GM21825 (cell line): ENCODE results near the gene USP12.
"Not testable (repeated sequence)": the region's sequence is repeated elsewhere in the genome, so short reads cannot be mapped to it uniquely, and the experiment has no call there.

Experiments used
- ATAC-seq: cut with Tn5 transposase; IDR thresholded peaks from one replicate; pipeline ENCODE4 v1.9.1; 2021; ENCODE audit warnings: mild to moderate bottlenecking, moderate library complexity; ENCODE audit not compliant: unreplicated experiment

Gene USP12

DNA sequence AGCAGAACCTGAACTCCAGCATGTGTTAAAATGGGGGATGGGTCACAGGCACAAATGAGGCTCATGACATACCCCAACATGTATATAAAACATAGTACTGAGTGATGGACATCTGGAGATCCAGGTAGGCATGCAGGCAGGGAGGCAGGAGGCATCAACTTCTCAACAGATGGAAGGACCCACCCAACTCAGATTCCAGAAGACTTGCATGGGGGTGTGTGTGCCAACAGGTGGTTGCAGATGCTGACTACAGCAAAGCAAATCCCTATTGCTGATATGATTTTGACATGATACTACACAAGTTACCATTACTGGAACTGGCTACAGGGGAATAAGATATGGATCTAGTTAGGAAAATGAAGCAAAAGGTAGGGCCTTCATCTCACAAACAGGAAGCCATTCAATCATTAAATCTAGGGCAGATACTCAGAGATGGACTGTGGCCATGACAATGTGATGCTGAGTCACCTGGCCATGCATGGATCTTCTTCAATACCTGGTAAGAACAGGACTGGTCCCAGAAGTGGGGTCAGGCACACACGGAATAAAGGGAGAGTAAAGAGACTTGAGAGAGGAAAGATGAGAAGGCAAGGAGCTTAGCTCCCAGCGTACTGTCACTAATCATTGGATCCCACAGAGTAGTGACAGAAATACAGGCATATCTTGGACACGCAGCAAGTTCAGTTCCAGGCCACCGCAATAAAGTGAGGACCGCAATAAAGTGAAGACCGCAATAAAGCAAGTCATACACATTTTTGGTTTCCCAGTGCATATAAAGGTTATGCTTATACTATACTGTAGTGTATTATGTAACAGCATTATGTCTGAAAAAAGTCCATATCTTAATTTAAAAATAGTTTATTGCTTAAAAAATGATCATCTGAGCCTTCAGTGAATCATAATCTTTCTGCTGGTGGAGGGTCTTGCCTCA lies 91.3 kb downstream of the USP12 start:
- ATAC-seq = no peak

DNA sequence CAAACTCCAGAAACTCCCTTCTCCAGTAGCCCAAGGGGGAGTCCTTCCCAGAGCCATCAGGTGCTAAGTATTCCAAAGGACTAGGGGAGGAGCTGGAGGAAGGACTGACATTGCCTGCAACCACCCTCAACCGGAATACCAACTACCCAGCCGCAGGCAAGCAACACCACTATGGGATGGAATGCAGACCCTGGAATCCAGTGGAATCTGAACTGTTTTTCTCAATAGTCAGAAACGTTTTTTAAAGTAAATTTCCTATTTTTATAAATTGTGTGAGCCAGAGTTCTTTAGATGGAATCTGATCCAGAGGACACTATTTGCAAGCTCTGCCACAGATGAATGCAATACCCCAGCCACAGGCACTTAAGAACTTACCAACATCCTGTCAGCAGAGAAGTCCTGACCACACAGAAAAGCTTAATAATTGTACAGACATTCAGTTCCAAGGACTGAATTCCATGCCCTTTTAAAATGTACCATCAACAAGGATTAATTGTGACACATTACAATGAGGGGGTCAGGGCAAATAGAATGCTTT lies 92.1 kb downstream of the USP12 start:
- ATAC-seq = no peak

DNA sequence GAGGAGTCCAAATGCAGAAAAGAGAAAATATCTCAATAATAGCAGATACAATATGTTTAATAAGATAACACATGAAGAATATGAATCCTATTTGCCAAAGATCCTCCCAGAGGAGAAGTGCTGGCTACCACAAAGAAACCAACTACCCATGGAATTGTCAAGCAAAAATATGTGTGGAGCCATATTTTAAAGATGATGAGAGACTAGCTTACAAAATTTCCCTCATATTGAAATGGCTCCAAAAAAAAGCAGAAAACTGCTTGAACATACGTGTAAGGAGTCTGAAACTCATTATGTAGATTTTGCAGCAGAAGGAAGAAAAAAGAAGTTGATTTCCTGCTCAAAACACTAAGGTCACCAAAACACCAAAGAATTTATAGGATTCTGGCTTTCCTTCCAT lies 94.2 kb downstream of the USP12 start:
- no peak for ATAC-seq

DNA sequence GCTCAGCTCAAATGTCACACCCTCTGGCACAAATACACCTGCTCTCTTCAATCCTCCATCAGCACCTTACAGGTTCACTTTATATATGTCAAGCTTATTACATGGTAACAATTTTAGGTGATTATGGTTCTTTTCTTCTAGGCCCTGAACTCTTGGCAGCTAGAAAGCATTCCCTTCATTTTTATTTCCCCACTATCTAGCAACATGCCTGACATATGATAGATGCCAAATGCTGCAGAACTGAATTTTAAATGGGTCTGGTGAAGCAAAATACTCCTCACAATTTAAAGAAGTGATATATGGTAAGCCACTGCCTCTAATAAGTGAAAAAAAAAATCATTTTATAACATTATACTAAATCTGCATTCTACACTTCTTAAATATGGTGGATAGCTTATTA lies 95.2 kb downstream of the USP12 start:
- ATAC-seq = no peak

DNA sequence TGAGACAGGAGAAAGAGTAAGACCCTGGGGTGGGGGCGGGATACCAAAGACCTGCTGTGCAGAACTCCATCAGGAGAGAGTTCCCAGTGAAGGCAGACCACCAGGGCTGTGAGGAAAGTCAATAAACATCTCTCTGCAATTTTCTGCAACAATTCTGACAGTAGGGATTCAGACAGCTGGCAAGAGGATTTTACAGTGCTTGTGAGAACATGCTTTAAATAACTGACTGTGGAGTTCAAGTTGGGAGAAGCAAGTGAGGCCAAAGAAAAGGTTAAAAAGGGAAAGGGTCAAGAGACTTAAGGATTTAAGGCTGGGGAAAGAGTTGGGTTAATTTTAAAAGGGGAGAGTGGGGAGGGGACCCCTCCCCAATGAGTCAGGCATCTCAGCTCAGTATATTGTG lies 98.4 kb downstream of the USP12 start:
- no peak for ATAC-seq

DNA sequence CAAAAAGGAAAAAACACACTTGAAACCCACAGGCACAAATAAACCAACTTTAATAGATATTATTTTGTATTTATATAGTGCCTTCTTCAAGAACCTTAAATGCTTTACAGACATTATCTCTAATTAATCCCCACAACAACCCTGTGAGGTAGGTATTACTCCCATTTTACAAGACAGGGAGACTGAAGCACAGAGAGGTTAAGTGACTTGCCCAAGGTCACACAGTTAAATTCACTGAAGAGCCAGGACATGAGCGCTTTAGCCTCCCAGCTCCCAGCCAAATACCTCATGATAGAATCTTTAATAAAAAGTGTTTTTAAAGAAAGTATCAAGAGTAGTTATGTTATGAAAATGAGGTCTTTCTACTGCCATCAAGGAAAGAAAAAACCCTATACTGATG lies 105.5 kb downstream of the USP12 start:
- ATAC-seq = not testable (repeated sequence)

DNA sequence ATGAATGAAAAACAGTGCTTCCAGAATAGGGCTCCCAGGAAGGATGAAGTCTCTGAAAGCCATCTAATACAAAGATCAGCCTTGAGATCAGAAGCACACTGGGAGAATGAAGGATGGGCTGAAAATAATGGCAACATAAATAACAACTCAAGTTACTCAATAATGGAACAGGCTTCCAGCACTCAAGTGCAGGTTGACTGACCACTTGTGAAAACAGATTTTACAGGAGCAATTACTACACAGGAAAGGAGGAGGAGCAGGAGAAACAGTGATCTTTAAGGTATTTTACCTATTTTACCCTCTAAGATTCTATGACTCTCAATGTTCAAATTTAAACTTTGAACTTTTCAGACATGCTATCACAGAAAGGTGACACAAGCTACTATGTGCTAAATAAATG lies 106.0 kb downstream of the USP12 start:
- no peak for ATAC-seq

DNA sequence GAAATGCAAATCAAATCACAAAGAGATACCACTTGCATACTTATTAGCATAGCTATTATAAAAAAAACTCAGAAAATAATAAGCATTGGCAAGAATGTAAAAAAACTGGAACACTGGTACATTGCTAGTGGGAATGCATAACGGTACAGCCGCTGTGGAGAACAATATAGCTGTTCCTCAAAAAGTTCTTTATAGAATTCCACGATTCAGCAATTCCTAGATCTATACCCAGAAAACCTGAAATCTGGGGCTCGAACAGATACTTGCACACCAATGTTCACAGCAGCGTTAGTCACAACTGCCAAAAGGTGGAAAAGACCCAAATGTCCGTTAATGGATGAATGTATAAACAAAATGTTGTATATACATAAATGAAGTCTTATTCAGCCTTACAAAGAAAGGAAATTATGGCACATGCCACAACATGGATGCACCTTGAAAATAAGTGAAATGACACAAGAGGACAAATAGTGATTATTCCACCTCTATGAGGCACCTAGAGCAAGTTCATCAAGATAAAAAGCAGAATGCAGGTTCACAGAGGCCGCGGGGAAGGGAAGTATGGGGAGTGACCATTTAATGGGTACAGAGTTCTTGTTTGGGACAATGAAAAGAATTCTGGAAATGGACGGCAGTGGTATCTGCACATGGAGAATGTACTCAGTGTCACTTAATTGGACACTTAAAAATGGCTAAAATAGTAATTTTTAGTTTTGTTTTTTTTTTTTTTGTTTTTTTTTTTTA lies 107.2 kb downstream of the USP12 start:
- no peak for ATAC-seq

DNA sequence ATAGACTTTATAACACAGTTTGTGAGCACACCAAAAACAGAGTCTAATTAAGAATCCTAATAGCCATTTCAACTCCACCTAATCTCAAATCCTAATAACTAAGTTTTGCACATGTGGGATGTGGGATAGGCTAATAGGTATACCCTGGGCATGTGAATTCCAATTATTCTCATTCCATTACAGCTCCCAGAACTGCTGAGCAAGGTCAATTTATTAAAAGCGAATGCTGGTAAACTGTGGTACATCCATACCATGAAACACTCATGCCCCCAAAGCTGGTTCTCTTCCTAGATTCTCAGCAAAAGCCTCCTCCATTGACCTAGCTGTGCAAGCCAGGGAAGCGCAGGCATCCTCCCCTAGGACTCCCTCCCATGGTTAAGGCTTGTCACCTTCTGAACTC lies 113.8 kb downstream of the USP12 start:
- ATAC-seq = no peak

DNA sequence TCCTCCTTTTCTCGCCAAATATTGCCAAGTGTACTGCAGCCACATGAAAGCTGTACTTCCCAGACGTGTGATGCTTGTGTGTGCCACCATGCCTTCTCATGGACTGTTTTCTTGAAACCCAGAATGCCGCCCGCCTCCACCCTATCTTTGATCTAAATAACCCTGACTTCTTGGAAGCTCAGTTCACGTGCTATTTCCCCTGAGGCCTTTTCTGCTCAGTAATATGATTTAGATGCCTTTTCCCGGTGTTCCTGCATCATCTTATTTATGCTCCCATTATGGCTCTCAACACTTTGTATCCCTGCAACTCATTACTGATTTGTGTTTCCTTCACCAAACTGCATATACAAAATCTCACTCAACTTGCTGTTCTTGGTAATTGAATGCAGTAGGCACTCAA lies 116.1 kb downstream of the USP12 start:
- no peak for ATAC-seq

DNA sequence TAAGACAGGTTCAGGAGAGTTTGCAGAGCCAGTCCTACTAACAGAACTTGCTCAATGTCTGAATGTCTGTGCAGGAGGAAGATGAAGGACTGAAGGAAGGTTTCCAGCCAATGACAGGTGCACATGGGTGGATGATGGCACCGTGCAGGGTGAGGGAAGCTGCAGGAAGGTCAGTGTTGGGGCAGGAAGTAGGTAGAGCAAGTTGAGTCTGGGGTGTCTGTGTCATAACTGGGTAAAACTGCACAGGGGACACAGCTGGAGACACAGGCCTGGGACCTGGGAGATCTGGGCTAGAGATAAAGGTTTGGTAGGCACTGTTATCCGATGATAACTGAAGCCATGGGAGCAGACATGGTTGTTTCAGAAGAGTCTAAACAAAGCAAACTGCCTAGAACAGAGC lies 116.9 kb downstream of the USP12 start:
- no peak for ATAC-seq

DNA sequence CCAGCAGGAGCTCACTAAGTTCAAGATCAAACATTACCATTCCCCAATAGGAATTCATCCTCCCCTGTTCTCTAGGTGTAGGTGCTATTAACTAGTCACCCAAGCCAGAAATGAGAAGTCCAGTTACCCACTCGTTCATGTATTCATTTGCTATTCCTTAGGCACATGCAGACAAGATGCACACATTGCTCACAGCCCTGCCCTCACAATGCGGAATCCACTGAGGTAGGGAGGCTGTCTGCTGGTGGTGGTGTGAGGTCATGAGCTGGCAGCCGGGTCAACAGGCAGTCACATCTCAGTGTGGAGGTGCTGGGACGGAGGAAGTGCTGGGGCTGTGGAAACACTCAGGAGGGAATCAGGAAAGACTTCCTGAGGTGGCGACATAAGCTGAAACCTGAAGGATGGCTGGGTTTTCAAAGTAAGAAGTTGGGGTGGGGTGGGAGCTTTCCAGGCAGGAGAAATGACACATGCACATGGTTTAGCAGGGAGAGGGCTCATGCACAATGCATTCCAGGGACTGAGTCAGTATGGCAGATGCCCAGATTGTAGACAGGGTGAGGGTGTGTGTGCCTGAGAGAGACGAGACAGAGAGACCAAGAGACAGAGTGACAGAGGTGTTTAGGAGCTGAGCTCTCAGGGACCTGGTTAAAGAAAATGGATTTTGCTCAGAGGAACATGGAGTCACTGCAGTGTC lies 117.6 kb downstream of the USP12 start:
- no peak for ATAC-seq

DNA sequence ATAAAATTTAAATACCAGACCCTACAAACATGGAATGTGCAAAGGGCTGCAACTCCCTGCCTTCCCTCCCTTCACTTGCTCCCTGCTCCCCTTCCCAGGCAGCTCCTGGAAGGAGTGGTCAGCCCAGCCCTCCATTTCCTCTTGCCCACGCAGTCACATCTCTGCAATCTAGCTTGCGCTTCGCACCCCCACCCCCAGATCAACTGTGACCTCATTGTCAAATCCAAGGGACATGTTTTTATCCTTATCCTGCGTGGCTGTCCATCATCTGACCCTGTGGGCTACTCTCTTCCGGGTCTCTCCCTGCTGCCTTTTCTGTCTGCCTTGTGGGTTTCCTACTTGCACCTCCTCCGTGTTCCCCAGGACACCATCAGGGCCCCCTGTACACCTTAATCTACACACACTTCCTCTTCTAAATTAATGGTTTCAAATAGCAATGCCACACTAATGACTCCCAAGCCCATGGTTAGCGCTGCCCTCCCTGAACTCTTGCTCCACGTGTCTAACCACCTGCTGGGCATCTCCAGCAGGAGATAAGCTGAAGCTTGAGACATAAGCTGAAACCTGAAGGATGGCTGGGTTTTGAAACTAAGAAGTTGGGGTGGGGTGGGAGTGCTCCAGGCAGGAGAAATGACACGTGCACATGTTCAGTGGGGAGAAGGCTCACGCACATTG lies 118.3 kb downstream of the USP12 start:
- no peak for ATAC-seq

DNA sequence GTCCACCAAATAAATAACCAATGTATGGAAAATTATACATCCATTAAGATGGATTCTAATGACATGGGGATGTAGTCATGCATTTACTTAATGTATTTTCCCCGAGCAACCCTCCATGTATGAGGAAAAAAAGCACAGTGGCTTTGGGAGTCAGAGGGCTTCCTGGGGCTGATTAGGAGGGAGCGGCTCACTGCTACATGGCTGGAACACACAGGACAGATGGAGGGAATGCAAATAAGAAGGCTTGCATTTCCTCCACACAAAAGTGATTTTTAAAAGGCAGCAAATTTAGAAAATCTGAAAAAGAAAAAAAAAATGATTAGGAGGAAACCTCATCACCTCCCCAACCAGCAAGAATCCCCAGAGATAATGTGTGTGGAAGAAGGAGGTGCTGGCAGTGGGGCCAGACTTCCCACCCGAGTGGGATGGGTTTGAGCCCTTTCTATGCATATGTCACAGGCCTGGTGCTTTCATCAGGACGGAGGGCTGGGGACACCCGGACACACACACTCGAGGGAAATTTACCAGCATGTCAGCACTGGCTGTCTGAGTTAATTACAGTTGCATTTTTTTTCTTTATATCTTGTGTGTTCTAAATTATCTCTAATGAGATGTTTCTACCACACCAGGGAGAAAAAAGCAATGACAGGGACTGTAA lies 118.9 kb downstream of the USP12 start:
- no peak for ATAC-seq

DNA sequence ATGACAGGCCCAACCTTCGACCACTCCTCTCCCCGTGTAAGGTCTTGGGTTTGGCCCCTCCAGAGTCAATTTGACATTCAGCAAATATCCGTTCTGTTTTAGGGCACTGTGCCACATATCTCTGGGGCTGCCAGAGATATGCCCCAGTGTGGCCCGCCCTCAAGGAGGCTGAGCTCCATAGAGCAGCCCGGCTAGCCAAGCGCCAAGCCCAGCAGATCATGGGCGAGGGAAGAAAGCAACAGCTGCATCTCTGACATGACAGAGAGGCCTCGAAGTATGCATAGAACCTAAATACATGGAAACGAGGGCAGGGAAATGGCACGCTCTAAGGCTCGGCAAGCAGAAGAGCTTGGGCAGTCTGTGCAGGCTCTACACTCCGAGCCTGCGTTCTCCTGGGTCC lies 124.5 kb downstream of the USP12 start:
- ATAC-seq = no peak

DNA sequence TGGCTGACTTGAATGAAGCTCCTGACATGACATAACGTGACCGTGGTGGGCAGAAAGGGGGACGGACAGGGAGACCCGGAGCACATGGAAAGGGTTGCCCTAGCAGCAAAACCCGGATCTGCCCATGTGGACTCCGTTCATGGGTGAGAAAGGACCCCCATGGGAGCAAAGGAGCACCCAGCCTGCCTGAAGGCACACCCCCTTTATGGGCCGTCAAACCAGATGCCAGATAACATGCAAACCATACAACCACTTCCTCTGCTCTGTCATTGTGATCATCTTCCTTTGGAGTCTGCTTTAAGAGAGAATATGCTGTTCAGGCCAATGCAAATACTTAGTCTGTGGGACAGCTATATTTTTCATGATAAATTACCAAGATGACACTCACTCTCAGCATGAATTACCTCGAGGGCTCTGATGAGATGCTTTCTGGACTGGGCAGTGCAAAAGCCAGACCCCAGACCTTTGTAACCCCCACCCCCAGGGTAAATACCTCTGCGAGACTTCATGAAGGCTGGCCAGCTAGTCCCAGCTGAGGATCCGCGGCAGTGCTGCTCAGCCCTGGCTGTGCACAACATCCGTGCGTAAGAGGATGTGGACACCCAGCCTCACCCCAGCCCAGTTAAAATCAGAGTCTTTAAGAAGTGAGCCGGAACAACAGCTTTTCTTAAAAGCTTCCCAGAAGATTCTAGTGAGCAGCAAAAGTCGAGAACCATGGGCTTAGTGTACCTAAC lies 126.6 kb downstream of the USP12 start:
- ATAC-seq = no peak

DNA sequence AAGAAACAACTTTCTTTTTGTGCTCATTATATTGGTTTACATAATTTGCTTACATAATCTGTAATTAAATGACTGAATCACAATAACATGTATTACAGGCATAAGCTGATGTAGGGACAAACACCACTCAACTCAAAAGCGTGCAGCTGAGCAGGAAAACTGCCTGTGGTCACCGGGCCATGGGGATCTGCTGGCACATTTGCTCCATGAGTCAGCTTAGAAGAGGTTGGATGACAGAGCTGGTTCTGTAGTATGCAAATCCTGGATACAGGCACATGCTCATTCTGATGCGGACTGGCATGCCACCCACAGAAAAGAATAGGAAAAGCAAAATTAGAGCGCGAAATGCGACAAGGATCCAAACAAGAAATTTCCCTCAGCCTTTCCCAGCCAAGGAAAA lies 128.6 kb downstream of the USP12 start:
- no peak for ATAC-seq

DNA sequence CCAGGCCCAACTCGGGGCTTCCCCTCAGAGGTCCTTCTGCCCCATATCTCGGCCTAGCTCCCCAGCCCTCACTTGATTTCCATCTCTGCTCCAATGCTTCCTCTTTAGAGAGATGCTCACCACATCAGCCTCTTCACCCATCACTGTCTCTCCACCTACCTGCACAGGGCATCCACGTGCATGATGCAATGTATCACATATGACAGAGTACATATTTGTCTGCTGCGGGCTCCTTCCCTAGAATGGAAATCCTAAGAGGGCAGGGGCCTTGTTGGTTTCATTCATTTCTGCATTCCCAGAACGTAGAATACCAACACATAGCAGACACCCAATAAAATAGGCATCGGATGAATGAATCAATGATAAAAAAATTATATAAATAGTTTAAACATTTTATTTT lies 130.3 kb downstream of the USP12 start:
- no peak for ATAC-seq

DNA sequence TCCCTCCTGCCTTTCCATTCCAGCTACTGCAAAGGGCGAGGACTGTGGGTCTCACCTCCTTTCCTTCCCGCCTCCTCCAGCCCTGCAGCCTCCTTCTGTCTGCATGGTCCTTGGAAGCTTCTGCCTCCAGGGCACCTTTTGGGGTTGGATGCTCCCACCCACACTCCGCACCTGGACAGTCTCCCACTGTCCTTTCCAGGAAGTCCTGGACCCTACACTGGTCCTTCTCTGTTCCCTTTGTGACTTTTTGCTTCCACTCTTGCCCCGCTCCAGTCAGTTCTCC lies 130.8 kb downstream of the USP12 start:
- ATAC-seq = no peak

DNA sequence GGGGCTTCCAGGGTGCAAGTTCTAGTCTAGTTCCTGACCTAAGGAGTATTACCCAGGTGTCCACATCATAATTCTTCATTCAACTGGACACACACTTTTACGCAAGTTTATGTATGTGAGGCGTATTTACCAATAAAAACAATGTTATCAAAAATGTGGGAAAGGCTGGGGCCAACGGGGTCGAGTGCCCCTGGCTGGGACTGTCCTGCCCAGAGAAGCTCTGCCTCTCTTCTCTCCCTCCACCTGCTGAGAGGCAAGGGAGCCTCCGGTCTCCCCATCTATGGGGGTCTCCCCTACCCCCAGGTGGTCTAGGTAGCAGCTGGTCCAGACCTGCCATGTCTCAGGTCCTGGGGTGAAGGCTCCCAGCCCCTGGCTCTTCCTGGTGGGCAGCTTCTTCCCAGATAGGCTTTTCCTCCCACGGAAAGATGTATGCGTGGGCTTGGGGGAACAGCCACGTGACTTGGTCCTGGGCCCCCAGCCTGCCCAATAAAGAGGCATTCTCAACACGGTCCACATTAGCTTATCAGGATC lies 132.4 kb downstream of the USP12 start:
- ATAC-seq = no peak
